ENCODE data around the gene CCN2.
"Not testable (repeated sequence)": the region's sequence is repeated elsewhere in the genome, so short reads cannot be mapped to it uniquely, and the experiment has no call there.

DNA sequence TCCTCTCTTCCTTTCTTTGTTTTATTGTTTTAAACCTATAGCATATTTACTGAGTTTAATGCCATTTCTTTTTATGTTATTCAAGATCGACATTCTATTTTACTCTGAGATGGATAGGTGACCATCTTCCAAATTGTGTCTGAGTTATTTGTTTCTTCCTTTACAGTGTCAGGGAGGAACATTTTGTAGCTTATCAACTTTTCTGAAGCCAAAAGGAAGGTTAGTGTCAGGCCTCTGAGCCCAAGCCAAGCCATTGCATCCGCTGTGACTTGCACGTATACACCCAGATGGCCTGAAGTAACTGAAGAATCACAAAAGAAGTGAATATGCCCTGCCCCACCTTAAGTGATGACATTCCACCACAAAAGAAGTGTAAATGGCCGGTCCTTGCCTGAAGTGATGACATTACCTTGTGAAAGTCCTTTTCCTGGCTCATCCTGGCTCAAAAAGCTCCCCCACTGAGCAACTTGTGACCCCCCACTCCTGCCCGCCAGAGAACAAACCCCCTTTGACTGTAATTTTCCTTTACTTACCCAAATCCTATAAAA, 49.8 kb downstream of the CCN2 start:
- not testable (repeated sequence) for TF ChIP-seq YY1 (IDR thresholded peaks at IDR 0.05; ENCODE audit: extremely low read depth, insufficient replicate concordance, low read depth, low read length); EZH2 (IDR thresholded peaks at IDR 0.05); SIN3A (IDR thresholded peaks at IDR 0.05; ENCODE audit: low read depth); POLR2AphosphoS5 (IDR thresholded peaks at IDR 0.05; ENCODE audit: low read depth, low read length); EZH2phosphoT487 (IDR thresholded peaks at IDR 0.05; ENCODE audit: borderline replicate concordance); POLR2A (IDR thresholded peaks at IDR 0.05; ENCODE audit: borderline replicate concordance, extremely low read depth, insufficient read depth, insufficient read length); ZNF274 (IDR thresholded peaks at IDR 0.05; ENCODE audit: low read depth, low read length); EGR1 (IDR thresholded peaks at IDR 0.05; ENCODE audit: low read depth)
- TF ChIP-seq, protein P1, sequence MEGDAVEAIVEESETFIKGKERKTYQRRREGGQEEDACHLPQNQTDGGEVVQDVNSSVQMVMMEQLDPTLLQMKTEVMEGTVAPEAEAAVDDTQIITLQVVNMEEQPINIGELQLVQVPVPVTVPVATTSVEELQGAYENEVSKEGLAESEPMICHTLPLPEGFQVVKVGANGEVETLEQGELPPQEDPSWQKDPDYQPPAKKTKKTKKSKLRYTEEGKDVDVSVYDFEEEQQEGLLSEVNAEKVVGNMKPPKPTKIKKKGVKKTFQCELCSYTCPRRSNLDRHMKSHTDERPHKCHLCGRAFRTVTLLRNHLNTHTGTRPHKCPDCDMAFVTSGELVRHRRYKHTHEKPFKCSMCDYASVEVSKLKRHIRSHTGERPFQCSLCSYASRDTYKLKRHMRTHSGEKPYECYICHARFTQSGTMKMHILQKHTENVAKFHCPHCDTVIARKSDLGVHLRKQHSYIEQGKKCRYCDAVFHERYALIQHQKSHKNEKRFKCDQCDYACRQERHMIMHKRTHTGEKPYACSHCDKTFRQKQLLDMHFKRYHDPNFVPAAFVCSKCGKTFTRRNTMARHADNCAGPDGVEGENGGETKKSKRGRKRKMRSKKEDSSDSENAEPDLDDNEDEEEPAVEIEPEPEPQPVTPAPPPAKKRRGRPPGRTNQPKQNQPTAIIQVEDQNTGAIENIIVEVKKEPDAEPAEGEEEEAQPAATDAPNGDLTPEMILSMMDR (IDR thresholded peaks at IDR 0.05 in 2 of 3, conservative IDR thresholded peaks at IDR 0.05 in 1 of 3; ENCODE audit: borderline replicate concordance in 1 of 3, insufficient read depth in 1 of 3, low read depth in 2 of 3, low read length in 2 of 3): not testable (repeated sequence)
- TF ChIP-seq, protein P2, sequence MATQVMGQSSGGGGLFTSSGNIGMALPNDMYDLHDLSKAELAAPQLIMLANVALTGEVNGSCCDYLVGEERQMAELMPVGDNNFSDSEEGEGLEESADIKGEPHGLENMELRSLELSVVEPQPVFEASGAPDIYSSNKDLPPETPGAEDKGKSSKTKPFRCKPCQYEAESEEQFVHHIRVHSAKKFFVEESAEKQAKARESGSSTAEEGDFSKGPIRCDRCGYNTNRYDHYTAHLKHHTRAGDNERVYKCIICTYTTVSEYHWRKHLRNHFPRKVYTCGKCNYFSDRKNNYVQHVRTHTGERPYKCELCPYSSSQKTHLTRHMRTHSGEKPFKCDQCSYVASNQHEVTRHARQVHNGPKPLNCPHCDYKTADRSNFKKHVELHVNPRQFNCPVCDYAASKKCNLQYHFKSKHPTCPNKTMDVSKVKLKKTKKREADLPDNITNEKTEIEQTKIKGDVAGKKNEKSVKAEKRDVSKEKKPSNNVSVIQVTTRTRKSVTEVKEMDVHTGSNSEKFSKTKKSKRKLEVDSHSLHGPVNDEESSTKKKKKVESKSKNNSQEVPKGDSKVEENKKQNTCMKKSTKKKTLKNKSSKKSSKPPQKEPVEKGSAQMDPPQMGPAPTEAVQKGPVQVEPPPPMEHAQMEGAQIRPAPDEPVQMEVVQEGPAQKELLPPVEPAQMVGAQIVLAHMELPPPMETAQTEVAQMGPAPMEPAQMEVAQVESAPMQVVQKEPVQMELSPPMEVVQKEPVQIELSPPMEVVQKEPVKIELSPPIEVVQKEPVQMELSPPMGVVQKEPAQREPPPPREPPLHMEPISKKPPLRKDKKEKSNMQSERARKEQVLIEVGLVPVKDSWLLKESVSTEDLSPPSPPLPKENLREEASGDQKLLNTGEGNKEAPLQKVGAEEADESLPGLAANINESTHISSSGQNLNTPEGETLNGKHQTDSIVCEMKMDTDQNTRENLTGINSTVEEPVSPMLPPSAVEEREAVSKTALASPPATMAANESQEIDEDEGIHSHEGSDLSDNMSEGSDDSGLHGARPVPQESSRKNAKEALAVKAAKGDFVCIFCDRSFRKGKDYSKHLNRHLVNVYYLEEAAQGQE (IDR thresholded peaks at IDR 0.05; ENCODE audit: low read depth): not testable (repeated sequence)
